ENCODE results near the gene TPT1.
A peak's percentile ranks its signal among the peaks of the same experiment; 100 is the strongest.
"Not testable (repeated sequence)": the region's sequence is repeated elsewhere in the genome, so short reads cannot be mapped to it uniquely, and the experiment has no call there.

TPT1 gene

DNA sequence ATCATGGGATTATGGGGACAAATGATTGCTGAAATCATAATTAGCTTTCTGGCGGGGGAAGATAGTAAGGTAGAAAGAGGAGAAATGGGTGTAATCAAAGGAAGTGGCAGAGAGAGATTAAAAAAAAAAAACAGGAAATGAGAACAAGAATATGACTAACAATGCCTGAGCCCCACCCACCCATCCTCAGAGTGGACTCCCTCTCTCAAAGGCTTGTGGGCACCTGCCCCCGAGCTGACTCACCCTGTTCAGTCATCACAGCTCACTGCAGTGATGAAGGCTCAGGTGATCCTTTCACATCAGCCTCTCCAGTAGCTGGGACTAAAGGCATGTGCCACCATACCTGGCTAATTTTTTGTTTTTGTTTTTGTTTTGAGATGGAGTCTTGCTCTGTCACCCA, 26.4 kb upstream of the TPT1 start:
- DNase-seq (ENCODE audit: low read depth, low spot score), result peak; percentile 30

GRCh38 chr13:45365558-45365885, 24.5 kb upstream of the TPT1 start:
- no peak for DNase-seq (ENCODE audit: low read depth, low spot score)

DNA sequence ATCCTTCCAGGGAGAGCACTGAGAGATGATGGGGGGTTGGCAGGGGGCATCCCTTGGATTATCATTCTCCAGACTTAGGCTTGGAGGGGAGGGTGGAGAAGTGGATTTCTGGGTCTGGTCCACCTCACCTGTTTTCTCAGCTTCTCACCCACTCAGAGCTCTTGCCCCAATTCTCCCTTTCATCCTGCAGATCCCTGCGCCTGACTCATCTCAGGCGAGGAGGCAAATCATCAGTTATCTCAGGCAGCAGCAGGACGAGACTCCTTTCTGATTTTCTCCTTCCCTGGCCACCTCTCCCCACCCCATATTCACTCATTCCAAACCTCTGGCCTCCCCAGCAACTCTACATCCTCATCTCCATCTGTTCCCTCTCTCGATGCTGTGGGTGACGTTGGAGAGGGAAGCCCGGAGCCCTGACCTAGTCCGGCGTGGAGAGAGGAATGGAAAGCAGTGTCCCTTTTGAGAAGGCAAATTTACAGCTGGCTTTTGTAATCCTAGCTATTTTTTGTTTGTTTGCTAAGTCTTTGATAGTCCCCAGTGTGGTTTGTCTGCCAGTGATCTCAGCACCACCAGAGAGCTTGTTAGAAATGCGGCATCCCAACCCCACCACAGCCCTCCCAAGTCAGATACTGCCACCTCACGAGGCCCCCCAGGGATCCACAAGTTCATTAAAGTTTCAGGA, 24.0 kb upstream of the TPT1 start:
- DNase-seq (ENCODE audit: low read depth, low spot score), result no peak

DNA sequence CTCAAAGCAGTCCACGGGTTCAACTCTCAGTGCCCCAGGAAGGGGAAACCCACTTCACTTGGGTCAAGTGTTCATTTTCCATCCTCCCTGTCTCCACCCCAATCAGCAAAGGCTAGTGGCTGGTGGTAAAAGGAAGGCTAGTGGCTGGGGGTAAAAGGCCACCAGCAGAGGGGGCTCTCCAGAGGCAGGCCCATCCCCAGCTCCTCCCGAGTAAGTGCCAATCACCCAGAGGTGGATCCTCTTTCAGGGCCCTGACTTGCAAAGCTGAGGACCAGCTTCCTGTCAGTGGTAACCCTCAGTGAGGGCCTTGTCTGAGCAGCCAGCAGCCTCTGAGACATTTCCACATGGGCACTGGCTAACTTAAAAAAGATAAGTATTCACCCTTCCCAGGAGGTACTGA, 22.0 kb upstream of the TPT1 start:
- peak; percentile 50 for DNase-seq (ENCODE audit: low read depth, low spot score)

DNA sequence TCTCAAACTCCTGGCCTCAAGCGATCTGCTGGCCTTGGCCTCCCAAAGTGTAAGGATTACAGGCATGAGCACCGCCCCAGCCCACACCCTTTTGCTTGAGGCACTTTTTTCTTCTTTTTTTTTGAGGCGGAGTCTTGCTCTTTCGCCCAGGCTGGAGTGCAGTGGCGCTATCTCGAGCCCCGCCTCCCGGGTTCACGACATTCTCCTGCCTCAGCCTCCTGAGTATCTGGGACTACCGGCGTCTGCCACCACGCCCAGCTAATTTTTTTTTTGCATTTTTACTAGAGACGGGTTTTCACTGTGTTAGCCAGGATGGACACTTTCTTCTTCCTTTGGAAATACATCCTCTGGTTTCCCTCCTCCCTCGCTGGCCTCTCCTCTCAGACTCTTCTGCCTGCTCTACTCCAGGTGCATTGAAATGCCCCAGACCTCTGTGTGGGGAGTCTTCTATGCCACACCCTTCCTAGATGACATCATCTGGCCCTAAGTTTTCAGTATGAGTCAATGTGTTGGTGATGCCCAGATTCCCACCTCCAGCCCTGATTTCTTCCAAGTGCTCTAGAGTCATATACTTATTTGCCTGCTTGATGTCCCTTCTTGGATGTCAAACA, 20.7 kb upstream of the TPT1 start:
- no peak for DNase-seq (ENCODE audit: low read depth, low spot score)

- no peak for DNase-seq (ENCODE audit: low read depth, low spot score)
These were observed 16.1 kb upstream of the TPT1 start for GRCh38 chr13:45356966-45357672.

GRCh38 chr13:45353895-45354294, 12.9 kb upstream of the TPT1 start:
- no peak for DNase-seq (ENCODE audit: low read depth, low spot score)

- DNase-seq (ENCODE audit: low read depth, low spot score), result no peak
These were observed 11.0 kb upstream of the TPT1 start for GRCh38 chr13:45352031-45352430.

DNA sequence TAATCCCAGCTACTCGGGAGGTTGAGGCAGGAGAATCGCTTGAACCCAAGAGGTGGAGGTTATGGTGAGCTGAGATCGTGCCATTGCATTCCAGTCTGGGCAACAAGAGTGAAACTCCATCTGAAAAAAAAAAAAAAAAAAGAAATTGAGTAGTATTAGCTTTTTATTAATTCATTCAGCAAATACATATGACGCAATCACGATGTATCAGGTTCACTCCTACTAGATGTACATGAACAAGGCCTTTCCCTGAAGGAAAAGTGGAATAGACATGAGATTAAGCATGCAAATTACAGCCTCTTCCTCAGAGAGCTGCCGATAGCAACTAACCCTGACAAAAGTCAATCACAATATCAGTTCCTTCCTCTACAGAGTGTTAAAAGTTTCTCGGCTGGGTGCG, 9.2 kb upstream of the TPT1 start:
- DNase-seq (ENCODE audit: low read depth, low spot score), result no peak

DNA sequence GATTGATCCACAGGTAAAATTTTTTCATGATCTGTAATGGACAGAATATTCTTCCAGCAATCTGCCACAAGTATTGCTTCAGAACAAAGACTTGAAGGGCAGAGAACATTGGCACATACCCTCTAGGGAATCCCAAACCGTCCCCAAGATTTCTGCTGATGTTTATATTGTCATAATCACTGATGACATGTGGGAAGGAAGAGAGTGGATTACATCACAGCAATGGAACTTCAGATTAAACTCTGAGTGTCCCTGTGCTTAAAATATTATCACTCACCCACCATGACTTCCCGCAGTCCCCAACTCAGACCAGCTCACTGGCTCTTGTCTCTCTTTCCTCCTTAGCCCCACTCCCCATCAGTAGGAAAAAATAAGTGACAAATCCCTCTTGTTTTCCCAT, 8.5 kb upstream of the TPT1 start:
- DNase-seq (ENCODE audit: low read depth, low spot score), result no peak

GRCh38 chr13:45344064-45344463, 3.1 kb upstream of the TPT1 start:
- not testable (repeated sequence) for DNase-seq (ENCODE audit: low read depth, low spot score)

GRCh38 chr13:45343102-45343501, 2.1 kb upstream of the TPT1 start:
- not testable (repeated sequence) for DNase-seq (ENCODE audit: low read depth, low spot score)

- not testable (repeated sequence) for DNase-seq (ENCODE audit: low read depth, low spot score)
These were observed 1.7 kb upstream of the TPT1 start for GRCh38 chr13:45342668-45343067.

DNA sequence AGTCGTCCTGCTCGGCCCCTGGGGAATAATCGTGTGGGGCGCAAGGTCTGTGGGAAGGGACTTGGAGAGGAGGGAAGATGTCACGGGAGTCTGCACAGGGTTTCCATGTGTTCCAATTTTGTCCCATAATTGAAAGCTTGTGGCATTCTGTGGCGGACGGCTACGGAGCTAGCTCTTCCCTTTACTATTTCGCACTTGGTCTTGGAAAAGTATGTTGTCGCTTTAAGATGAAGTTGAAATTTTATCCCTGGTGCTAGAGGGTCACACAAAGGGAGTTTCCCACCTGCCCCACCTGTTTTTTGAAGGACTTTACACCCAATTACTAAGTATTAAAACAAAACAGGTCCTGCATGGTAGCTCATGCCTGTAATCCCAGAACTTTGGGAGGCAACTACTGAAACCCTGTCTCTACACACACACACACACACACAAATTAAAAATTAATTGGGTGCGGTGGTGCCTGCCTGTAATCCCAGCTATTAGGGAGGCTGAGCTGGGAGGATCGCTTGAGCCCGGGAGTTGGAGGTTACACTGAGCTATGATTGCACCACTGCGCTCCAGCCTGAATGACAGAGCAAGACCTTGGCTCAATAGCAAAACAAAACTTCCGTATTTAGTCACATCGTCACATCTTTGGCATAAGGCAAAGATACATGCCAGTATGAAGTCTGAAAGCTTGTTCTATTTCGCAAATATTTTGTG, 967 bp upstream of the TPT1 start:
- no peak for DNase-seq (ENCODE audit: low read depth, low spot score)

DNA sequence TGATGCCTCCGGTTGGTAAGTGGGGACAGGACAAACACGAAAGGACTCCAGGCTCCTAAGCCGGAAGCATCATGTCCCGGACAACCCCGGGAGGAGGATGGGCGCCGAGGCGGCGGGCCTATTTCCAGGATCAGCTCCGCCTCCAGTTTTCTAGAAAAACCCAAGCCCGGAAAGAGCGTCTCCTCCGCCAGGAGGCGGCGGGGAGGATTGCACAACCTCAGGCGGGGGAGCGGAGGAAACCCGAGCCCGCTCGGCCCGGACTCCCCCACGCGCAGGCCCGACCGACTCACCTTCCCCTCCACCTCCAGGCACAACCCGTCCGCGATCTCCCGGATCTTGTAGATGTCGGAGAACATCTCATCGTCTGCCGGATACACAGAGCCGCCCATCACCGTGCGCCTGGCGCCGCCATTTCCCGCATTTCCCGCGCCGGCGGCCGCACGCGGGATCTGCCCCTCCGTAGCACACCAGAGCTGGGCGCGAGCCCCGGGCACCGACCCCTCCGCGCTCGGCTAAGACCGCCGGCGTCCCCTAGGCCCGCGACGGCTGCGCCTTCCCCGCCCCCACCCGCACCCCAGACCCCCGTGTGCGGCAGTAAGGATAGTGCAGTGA, 455 bp downstream of the TPT1 start:
- DNase-seq (ENCODE audit: low read depth, low spot score), result no peak

- no peak for DNase-seq (ENCODE audit: low read depth, low spot score)
These were observed 1.1 kb downstream of the TPT1 start for GRCh38 chr13:45339867-45340266.

DNA sequence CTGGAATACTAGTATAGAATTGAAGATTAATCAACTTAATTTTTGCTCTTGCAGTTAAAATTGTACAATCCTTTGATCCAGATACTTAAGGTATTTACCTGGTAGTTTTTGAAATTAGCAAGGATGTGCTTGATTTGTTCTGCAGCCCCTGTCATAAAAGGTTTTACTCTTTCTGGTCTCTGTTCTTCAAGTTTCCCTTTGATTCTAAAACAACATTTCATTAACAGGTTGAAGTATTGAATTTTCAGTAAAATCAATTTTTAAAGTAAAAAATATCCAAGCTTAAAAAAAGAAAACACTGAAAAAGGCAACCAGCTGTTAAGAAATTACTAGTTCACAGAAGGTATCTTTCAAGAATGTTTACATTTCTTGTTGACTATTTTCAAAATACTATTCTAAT, 1.6 kb downstream of the TPT1 start:
- no peak for DNase-seq (ENCODE audit: low read depth, low spot score)

- DNase-seq (ENCODE audit: low read depth, low spot score), result no peak
These were observed 3.2 kb downstream of the TPT1 start for GRCh38 chr13:45337803-45338202.

DNA sequence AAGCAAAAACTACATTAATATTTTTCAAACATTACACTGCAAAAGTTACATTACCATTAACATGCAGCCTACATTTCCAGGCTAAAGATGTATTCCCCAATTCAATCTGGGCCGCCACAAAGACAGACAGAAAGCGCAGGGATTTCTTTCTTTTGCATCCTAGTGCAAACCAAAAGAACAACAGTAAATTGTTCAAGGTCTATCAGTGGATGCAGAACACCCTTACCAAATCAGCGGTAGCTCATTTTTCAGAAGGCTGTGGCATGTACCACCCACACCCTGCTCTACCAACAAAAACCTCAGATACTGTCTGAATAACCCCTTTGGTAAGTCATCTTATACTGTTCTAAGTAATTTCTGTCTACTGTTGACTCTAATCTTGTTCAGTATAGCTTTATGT, 3.6 kb downstream of the TPT1 start:
- no peak for DNase-seq (ENCODE audit: low read depth, low spot score)

GRCh38 chr13:45336025-45336800, 4.8 kb downstream of the TPT1 start:
- DNase-seq (ENCODE audit: low read depth, low spot score), result no peak

DNA sequence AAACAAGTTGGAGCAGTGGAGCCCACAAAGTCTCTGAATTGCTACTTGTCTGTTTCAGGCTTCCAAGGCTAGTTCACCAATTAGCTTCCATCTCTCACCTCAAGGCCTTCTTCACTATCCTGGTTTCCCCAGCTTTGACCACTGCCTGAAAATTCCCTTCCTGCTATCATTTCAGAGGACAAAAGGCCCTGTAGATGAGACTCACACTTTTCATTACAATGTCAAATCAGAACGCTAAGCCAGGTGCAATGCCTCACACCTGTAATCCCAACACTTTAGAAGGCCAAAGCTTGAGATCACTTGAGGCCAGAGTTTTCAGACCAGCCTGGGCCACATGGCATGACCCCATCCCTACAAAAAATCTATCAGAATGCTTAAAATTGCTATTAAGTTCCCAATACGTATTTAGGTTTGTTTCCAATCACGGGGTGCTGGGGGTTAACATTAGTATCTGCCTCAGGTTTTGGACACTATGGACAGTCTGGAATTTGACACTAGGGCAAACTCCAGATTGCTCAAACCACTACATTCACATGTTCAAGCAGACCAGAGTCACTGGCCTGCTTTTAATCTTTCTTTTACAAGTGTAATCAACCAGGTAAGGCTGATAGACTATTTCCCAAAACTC, 5.5 kb downstream of the TPT1 start:
- no peak for DNase-seq (ENCODE audit: low read depth, low spot score)

Measured in iPS DF 19.7 (cell line).